OCI-LY3 (cell line): ENCODE results near the gene MYL9.

Source experiments
- H2AFZ ChIP-seq: fragments of 200-600, 300-600 bp; shearing (Covaris generic); 2 replicates; pipeline ENCODE4 v1.6.0; 2014; ENCODE audit warnings: antibody characterized with exemption, low read depth, low read length
- H3K27ac ChIP-seq: fragments of 200-600, 300-600 bp; sonication (generic); 2 replicates; pipeline ENCODE4 v1.5.1; 2014; ENCODE audit warnings: mild to moderate bottlenecking, low read length, moderate library complexity, mixed read lengths
- H3K27me3 ChIP-seq: fragments of 200-600, 300-600 bp; sonication (generic); 2 replicates; pipeline ENCODE4 v1.6.1; 2014; ENCODE audit warnings: low read depth, low read length, mixed read lengths
- H3K36me3 ChIP-seq: fragments of 200-600, 300-600 bp; sonication (generic); replicated peaks from 2 replicates; pipeline ENCODE3; 2014; ENCODE audit warnings: low read depth, low read length, mixed read lengths
- H3K4me1 ChIP-seq: fragments of 300-600, 200-600 bp; sonication (generic); 2 replicates; pipeline ENCODE4 v1.6.1; 2014; ENCODE audit warnings: low read length, mixed read lengths
- H3K4me2 ChIP-seq: fragments of 200-600, 300-600 bp; sonication (generic); 2 replicates; pipeline ENCODE4 v1.6.1; 2014; ENCODE audit warnings: low read length, mixed read lengths
- H3K4me3 ChIP-seq: fragments of 300-600, 200-600 bp; sonication (generic); 2 replicates; pipeline ENCODE4 v1.5.1; 2014; ENCODE audit warnings: antibody characterized with exemption, mild to moderate bottlenecking, low read length, moderate library complexity
- H3K79me2 ChIP-seq: fragments of 300-600, 200-600 bp; shearing (Covaris generic); 2 replicates; pipeline ENCODE4 v1.6.1; 2014; ENCODE audit warnings: mild to moderate bottlenecking, low read length, mixed read lengths
- H3K9ac ChIP-seq: fragments of 300-600, 200-600 bp; shearing (Covaris generic); 2 replicates; pipeline ENCODE4 v1.6.0; 2014; ENCODE audit warnings: mild to moderate bottlenecking, low read length, moderate library complexity
- H3K9me3 ChIP-seq: fragments of 200-600, 300-600 bp; shearing (Covaris generic); 2 replicates; pipeline ENCODE4 v1.6.1; 2014; ENCODE audit warnings: low read length, mixed read lengths; ENCODE audit not compliant: insufficient read depth
- H4K20me1 ChIP-seq: fragments of 200-600, 300-600 bp; sonication (generic); 2 replicates; pipeline ENCODE4 v1.6.1; 2016; ENCODE audit warnings: low read length, mixed read lengths; ENCODE audit not compliant: insufficient read depth
- EZH2phosphoT487 ChIP-seq: fragments of 200-600 bp; shearing (Covaris generic); IDR thresholded peaks from 2 replicates; pipeline ENCODE4 v1.6.1; 2018; ENCODE audit warnings: antibody characterized with exemption, mixed run types, low read depth
- TF ChIP-seq, protein P1 (sequence below): fragments of 200-600, 300-600 bp; sonication (generic); IDR thresholded peaks from 2 replicates; pipeline ENCODE4 v1.5.1; 2014; ENCODE audit warnings: antibody characterized with exemption, low read length, low read depth

The MYL9 gene

DNA sequence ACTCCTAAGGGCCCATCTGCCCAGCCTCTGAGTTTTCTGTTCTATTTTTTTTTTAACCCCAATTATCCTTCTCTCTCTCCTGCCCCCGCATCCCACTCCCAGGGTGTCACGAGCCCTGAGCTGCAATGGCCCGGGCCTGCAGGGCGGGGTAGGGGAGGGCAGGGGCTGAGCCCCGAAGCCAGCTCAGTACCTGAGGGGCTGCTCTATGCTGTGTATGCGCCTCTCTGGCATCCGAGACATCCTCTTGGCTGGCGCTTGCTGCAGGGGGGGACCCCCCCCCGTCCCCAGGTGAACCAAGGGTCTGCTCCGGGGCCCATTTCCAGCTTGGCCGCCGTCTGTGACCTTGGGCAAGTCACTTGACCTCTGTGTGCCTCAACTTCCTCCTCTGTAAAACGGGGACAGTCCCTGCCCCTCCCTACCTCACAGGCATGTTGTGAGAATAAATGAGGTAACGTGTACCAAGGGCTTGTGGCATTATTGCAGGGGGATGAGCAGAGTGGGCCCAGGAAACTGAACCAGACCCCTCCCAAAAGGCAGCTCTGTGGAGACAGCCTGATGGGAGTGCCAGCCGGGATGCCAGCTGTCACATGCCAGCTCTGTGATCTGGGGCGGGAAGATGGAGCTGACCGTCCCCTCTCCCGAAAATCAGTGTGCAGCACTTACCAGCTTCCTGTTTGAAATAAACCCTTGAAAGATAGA lies 13.0 kb upstream of the MYL9 start:
- no peak overlapping the region for H3K27ac ChIP-seq
- no peak overlapping the region for H3K4me3 ChIP-seq
- peaks cover 12% of the 10 kb centered on the region for H3K36me3 ChIP-seq
- no peaks in the 10 kb centered on the region for H4K20me1 ChIP-seq
- TF ChIP-seq, protein P1, sequence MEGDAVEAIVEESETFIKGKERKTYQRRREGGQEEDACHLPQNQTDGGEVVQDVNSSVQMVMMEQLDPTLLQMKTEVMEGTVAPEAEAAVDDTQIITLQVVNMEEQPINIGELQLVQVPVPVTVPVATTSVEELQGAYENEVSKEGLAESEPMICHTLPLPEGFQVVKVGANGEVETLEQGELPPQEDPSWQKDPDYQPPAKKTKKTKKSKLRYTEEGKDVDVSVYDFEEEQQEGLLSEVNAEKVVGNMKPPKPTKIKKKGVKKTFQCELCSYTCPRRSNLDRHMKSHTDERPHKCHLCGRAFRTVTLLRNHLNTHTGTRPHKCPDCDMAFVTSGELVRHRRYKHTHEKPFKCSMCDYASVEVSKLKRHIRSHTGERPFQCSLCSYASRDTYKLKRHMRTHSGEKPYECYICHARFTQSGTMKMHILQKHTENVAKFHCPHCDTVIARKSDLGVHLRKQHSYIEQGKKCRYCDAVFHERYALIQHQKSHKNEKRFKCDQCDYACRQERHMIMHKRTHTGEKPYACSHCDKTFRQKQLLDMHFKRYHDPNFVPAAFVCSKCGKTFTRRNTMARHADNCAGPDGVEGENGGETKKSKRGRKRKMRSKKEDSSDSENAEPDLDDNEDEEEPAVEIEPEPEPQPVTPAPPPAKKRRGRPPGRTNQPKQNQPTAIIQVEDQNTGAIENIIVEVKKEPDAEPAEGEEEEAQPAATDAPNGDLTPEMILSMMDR: no peak
- no peak for TF ChIP-seq EZH2phosphoT487
- H3K27me3 ChIP-seq: no peaks in the 10 kb centered on the region
- H3K79me2 ChIP-seq: no peaks in the 10 kb centered on the region
- no peak overlapping the region for H3K9ac ChIP-seq
- no peak overlapping the region for H3K4me2 ChIP-seq
- H3K4me1 ChIP-seq: no peaks in the 10 kb centered on the region; the same call in 1 of the 2 replicates
- H2AFZ ChIP-seq: no peak overlapping the region
- H3K9me3 ChIP-seq: no peaks in the 10 kb centered on the region

DNA sequence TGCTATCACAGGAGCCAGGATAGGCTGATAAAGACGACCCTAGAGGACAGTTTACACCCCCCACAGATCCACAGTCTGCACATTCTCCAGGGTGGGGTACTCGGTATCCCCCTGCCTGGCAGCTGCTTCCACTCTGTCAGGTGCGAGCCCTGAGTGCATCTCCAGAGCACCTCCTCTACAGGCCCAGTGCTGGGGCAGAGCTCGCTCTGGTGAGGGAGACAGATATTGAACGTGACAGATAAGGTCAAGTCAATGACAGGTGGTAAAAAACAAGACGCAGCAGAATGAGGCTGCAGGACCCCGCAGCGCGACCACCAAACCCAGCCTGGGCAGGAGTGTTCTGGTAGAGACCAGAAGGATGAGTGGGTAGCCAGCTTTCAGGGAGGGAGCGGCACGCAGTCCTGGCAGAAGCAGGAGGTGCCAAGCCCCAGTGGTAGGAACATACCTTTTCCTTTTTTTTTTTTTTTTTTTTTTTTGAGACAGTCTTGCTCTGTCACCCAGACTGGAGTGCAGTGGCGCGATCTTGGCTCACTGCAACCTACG lies 12.4 kb upstream of the MYL9 start:
- H3K36me3 ChIP-seq: peaks cover 11% of the 10 kb centered on the region
- no peak overlapping the region for H3K4me3 ChIP-seq
- H3K9ac ChIP-seq: no peak overlapping the region
- TF ChIP-seq, protein P1: no peak
- TF ChIP-seq EZH2phosphoT487: no peak
- no peaks in the 10 kb centered on the region for H3K9me3 ChIP-seq
- no peaks in the 10 kb centered on the region; the same call in 1 of the 2 replicates for H3K4me1 ChIP-seq
- H4K20me1 ChIP-seq: no peaks in the 10 kb centered on the region
- no peak overlapping the region for H3K27ac ChIP-seq
- H3K79me2 ChIP-seq: no peaks in the 10 kb centered on the region
- H2AFZ ChIP-seq: no peak overlapping the region
- no peak overlapping the region for H3K4me2 ChIP-seq
- no peaks in the 10 kb centered on the region for H3K27me3 ChIP-seq

DNA sequence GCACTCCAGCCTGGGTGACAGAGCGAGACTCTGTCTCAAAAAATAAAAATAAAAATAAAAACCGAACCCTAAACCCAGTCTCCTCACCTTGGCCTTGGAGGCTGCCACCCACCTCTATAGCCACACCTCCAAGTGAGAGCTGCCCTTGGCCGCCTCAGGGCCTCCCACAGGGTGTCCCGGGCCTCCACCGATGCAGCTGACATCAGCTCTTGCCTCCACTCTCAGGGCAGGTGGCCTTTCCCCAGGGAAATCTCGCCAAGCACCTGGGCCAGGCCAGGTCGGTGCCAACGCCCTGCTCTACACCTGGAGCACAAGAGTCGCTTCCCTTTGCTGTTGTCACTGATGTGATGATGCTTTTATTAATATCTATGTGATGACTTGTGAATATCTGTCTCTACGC lies 8.9 kb upstream of the MYL9 start:
- Histone ChIP-seq H3K36me3 (peaks cover 4% of the 10 kb centered on the region), H3K27ac (no peak overlapping the region), H4K20me1 (no peaks in the 10 kb centered on the region), H3K4me3 (no peak overlapping the region), H3K9me3 (no peaks in the 10 kb centered on the region), H2AFZ (no peak overlapping the region), H3K79me2 (no peaks in the 10 kb centered on the region), H3K4me1 (no peaks in the 10 kb centered on the region; the same call in 1 of the 2 replicates), H3K9ac (no peak overlapping the region), H3K4me2 (no peak overlapping the region), H3K27me3 (no peaks in the 10 kb centered on the region)
- TF ChIP-seq EZH2phosphoT487: no peak
- TF ChIP-seq, protein P1: no peak

DNA sequence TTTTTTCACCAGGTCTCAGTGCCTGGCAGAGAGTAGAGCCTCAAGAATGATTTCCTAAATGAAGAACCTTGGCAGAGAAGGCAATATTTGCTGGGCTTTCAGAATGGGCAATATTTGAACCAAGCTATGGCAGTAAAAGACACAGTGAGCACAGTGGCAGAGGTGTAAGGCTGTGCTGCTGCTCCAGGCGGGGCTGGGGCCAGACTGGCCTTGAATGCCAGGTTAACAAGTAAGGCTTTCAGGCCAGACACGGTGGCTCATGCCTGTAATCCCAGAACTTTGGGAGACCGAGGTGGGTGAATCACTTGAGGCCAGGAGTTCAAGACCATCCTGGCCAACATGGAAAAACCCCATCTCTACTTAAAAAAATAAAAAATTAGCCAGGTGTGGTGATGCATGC lies 8.5 kb upstream of the MYL9 start:
- H3K9me3 ChIP-seq: no peaks in the 10 kb centered on the region
- no peaks in the 10 kb centered on the region for H3K27me3 ChIP-seq
- H2AFZ ChIP-seq: no peak overlapping the region
- H3K4me2 ChIP-seq: no peak overlapping the region
- H3K4me1 ChIP-seq: no peaks in the 10 kb centered on the region; the same call in 1 of the 2 replicates
- H3K27ac ChIP-seq: no peak overlapping the region
- H3K9ac ChIP-seq: no peak overlapping the region
- no peak overlapping the region for H3K4me3 ChIP-seq
- H3K36me3 ChIP-seq: peaks cover 4% of the 10 kb centered on the region
- TF ChIP-seq EZH2phosphoT487: no peak
- TF ChIP-seq, protein P1: no peak
- no peaks in the 10 kb centered on the region for H3K79me2 ChIP-seq
- H4K20me1 ChIP-seq: no peaks in the 10 kb centered on the region
